Measurements from ENCODE around the gene ARHGAP40. TPM values are rescaled to one million over a fixed set of nuclear protein-coding genes. Genes with fewer than 3 reads are reported as not detected.

Gene ARHGAP40
- total and polyA plus RNA-seq, 2 of the 13 experiments (the other 11 are each of a cell fraction or from before 2014, with no cell fraction given): 0.75 to 2.1 TPM

- TF ChIP-seq ETV6 (CRISPR knock-in tag; conservative IDR thresholded peaks at IDR 0.05) (0 out of 2 replicates have a peak, but pooled peaks have one; percentile 34), CBX5 (CRISPR knock-in tag; IDR thresholded peaks at IDR 0.05; ENCODE audit: borderline replicate concordance) (peak; percentile 69; the same call in 1 of the 2 replicates), FOXA3 (CRISPR knock-in tag; IDR thresholded peaks at IDR 0.05) (no peak), ZGPAT (CRISPR knock-in tag; IDR thresholded peaks at IDR 0.05) (peak; percentile 30; the same call in 1 of the 2 replicates), ZNF205 (CRISPR knock-in tag; IDR thresholded peaks at IDR 0.05) (no peak), ZNF496 (CRISPR knock-in tag; IDR thresholded peaks at IDR 0.05; ENCODE audit: insufficient replicate concordance) (no peak), TOPORS (CRISPR knock-in tag; IDR thresholded peaks at IDR 0.05) (no peak), PAWR (CRISPR knock-in tag; IDR thresholded peaks at IDR 0.05; ENCODE audit: borderline replicate concordance) (no peak), THAP7 (CRISPR knock-in tag; IDR thresholded peaks at IDR 0.05) (0 out of 2 replicates have a peak, but pooled peaks have one; percentile 19), ETV5 (CRISPR knock-in tag; IDR thresholded peaks at IDR 0.05; ENCODE audit: borderline replicate concordance) (0 out of 2 replicates have a peak, but pooled peaks have one; percentile 9), NR2F2 (IDR thresholded peaks at IDR 0.05; ENCODE audit: borderline replicate concordance, low read depth) (no peak), ZMYM3 (CRISPR knock-in tag; IDR thresholded peaks at IDR 0.05) (peak; percentile 85), ZNF44 (CRISPR knock-in tag; IDR thresholded peaks at IDR 0.05) (no peak), NFATC3 (CRISPR knock-in tag; IDR thresholded peaks at IDR 0.05) (no peak), ZNF354B (CRISPR knock-in tag; IDR thresholded peaks at IDR 0.05) (no peak), TSC22D2 (CRISPR knock-in tag; IDR thresholded peaks at IDR 0.05; ENCODE audit: borderline replicate concordance) (no peak), KLF9 (CRISPR knock-in tag; IDR thresholded peaks at IDR 0.05; ENCODE audit: low read depth) (no peak), HOXD1 (CRISPR knock-in tag; IDR thresholded peaks at IDR 0.05) (0 out of 2 replicates have a peak, but pooled peaks have one; percentile 35), MEIS2 (CRISPR knock-in tag; IDR thresholded peaks at IDR 0.05) (0 out of 2 replicates have a peak, but pooled peaks have one; percentile 26), ZFY (CRISPR knock-in tag; IDR thresholded peaks at IDR 0.05) (peak; percentile 47; the same call in 1 of the 2 replicates), ZEB1 (IDR thresholded peaks at IDR 0.05; ENCODE audit: insufficient replicate concordance, low read depth) (no peak), NONO (IDR thresholded peaks at IDR 0.05) (no peak), NONO (CRISPR knock-in tag; conservative IDR thresholded peaks at IDR 0.05) (no peak)
- TF ChIP-seq, protein P1, sequence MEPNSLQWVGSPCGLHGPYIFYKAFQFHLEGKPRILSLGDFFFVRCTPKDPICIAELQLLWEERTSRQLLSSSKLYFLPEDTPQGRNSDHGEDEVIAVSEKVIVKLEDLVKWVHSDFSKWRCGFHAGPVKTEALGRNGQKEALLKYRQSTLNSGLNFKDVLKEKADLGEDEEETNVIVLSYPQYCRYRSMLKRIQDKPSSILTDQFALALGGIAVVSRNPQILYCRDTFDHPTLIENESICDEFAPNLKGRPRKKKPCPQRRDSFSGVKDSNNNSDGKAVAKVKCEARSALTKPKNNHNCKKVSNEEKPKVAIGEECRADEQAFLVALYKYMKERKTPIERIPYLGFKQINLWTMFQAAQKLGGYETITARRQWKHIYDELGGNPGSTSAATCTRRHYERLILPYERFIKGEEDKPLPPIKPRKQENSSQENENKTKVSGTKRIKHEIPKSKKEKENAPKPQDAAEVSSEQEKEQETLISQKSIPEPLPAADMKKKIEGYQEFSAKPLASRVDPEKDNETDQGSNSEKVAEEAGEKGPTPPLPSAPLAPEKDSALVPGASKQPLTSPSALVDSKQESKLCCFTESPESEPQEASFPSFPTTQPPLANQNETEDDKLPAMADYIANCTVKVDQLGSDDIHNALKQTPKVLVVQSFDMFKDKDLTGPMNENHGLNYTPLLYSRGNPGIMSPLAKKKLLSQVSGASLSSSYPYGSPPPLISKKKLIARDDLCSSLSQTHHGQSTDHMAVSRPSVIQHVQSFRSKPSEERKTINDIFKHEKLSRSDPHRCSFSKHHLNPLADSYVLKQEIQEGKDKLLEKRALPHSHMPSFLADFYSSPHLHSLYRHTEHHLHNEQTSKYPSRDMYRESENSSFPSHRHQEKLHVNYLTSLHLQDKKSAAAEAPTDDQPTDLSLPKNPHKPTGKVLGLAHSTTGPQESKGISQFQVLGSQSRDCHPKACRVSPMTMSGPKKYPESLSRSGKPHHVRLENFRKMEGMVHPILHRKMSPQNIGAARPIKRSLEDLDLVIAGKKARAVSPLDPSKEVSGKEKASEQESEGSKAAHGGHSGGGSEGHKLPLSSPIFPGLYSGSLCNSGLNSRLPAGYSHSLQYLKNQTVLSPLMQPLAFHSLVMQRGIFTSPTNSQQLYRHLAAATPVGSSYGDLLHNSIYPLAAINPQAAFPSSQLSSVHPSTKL (CRISPR knock-in tag; IDR thresholded peaks at IDR 0.05): peak; percentile 51; the same call in 1 of the 2 replicates
- TF ChIP-seq, protein P2, sequence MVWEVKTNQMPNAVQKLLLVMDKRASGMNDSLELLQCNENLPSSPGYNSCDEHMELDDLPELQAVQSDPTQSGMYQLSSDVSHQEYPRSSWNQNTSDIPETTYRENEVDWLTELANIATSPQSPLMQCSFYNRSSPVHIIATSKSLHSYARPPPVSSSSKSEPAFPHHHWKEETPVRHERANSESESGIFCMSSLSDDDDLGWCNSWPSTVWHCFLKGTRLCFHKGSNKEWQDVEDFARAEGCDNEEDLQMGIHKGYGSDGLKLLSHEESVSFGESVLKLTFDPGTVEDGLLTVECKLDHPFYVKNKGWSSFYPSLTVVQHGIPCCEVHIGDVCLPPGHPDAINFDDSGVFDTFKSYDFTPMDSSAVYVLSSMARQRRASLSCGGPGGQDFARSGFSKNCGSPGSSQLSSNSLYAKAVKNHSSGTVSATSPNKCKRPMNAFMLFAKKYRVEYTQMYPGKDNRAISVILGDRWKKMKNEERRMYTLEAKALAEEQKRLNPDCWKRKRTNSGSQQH (CRISPR knock-in tag; IDR thresholded peaks at IDR 0.05; ENCODE audit: low read depth): no peak
Observed at GRCh38 chr20:38599410-38599882, 2.2 kb upstream of the ARHGAP40 start (continued).
